ENCODE data around the gene COMMD6.

Gene COMMD6

GRCh38 chr13:75533861-75534260 is 3.8 kb downstream of the COMMD6 start:
- H3K4me3 ChIP-seq (ENCODE audit: insufficient read depth, low read depth, low read length, poor library complexity, severe bottlenecking): no peak overlapping the region
- H3K4me1 ChIP-seq (ENCODE audit: control insufficient read depth, insufficient read depth, low read length, poor library complexity, severe bottlenecking): peaks cover 19% of the 10 kb centered on the region
- no peaks in the 10 kb centered on the region for H3K27me3 ChIP-seq (replicated peaks; ENCODE audit: control insufficient read depth, insufficient read depth, low read length, poor library complexity, severe bottlenecking)

GRCh38 chr13:75530549-75530961 is 7.1 kb downstream of the COMMD6 start:
- no peaks in the 10 kb centered on the region for H3K27me3 ChIP-seq (replicated peaks; ENCODE audit: control insufficient read depth, insufficient read depth, low read length, poor library complexity, severe bottlenecking)
- no peak overlapping the region for H3K27ac ChIP-seq (ENCODE audit: insufficient read depth, low read length, poor library complexity, severe bottlenecking)
- no peaks in the 10 kb centered on the region for H3K9me3 ChIP-seq (ENCODE audit: control insufficient read depth, low read length)
- DNase-seq: no peak
- H3K36me3 ChIP-seq (ENCODE audit: control insufficient read depth, insufficient read depth, low read length): peaks cover 10% of the 10 kb centered on the region
- H3K4me3 ChIP-seq (ENCODE audit: insufficient read depth, low read depth, low read length, poor library complexity, severe bottlenecking): no peak overlapping the region
- no peaks in the 10 kb centered on the region for H3K4me1 ChIP-seq (ENCODE audit: control insufficient read depth, insufficient read depth, low read length, poor library complexity, severe bottlenecking)

More at GRCh38 chr13:75533861-75534260, 3.8 kb downstream of the COMMD6 start:
- Histone ChIP-seq H3K9me3 (ENCODE audit: control insufficient read depth, low read length) (no peaks in the 10 kb centered on the region), H3K27ac (ENCODE audit: insufficient read depth, low read length, poor library complexity, severe bottlenecking) (no peak overlapping the region), H3K36me3 (ENCODE audit: control insufficient read depth, insufficient read depth, low read length) (no peaks in the 10 kb centered on the region)
- no peak for DNase-seq

GRCh38 chr13:75521956-75522355 is 15.7 kb downstream of the COMMD6 start:
- H3K9me3 ChIP-seq (ENCODE audit: control insufficient read depth, low read length): no peaks in the 10 kb centered on the region
- H3K4me1 ChIP-seq (ENCODE audit: control insufficient read depth, insufficient read depth, low read length, poor library complexity, severe bottlenecking): no peaks in the 10 kb centered on the region
- H3K4me3 ChIP-seq (ENCODE audit: insufficient read depth, low read depth, low read length, poor library complexity, severe bottlenecking): no peak overlapping the region
- H3K27ac ChIP-seq (ENCODE audit: insufficient read depth, low read length, poor library complexity, severe bottlenecking): no peak overlapping the region
- H3K27me3 ChIP-seq (replicated peaks; ENCODE audit: control insufficient read depth, insufficient read depth, low read length, poor library complexity, severe bottlenecking): no peaks in the 10 kb centered on the region
- DNase-seq: no peak
- peaks cover 13% of the 10 kb centered on the region for H3K36me3 ChIP-seq (ENCODE audit: control insufficient read depth, insufficient read depth, low read length)

GRCh38 chr13:75518439-75519088 is 19.1 kb downstream of the COMMD6 start:
- DNase-seq: no peak
- Histone ChIP-seq H3K4me3 (ENCODE audit: insufficient read depth, low read depth, low read length, poor library complexity, severe bottlenecking) (no peak overlapping the region), H3K9me3 (ENCODE audit: control insufficient read depth, low read length) (no peaks in the 10 kb centered on the region), H3K27me3 (replicated peaks; ENCODE audit: control insufficient read depth, insufficient read depth, low read length, poor library complexity, severe bottlenecking) (no peaks in the 10 kb centered on the region), H3K36me3 (ENCODE audit: control insufficient read depth, insufficient read depth, low read length) (no peaks in the 10 kb centered on the region), H3K4me1 (ENCODE audit: control insufficient read depth, insufficient read depth, low read length, poor library complexity, severe bottlenecking) (no peaks in the 10 kb centered on the region), H3K27ac (ENCODE audit: insufficient read depth, low read length, poor library complexity, severe bottlenecking) (no peak overlapping the region)

- no peak for DNase-seq
- no peaks in the 10 kb centered on the region for H3K4me1 ChIP-seq (ENCODE audit: control insufficient read depth, insufficient read depth, low read length, poor library complexity, severe bottlenecking)
- H3K27me3 ChIP-seq (replicated peaks; ENCODE audit: control insufficient read depth, insufficient read depth, low read length, poor library complexity, severe bottlenecking): no peaks in the 10 kb centered on the region
- no peak overlapping the region for H3K27ac ChIP-seq (ENCODE audit: insufficient read depth, low read length, poor library complexity, severe bottlenecking)
- no peak overlapping the region for H3K4me3 ChIP-seq (ENCODE audit: insufficient read depth, low read depth, low read length, poor library complexity, severe bottlenecking)
- no peaks in the 10 kb centered on the region for H3K9me3 ChIP-seq (ENCODE audit: control insufficient read depth, low read length)
- no peaks in the 10 kb centered on the region for H3K36me3 ChIP-seq (ENCODE audit: control insufficient read depth, insufficient read depth, low read length)
Observed at GRCh38 chr13:75514080-75514995, 23.3 kb downstream of the COMMD6 start.

GRCh38 chr13:75513271-75513670 is 24.4 kb downstream of the COMMD6 start:
- Histone ChIP-seq H3K4me1 (ENCODE audit: control insufficient read depth, insufficient read depth, low read length, poor library complexity, severe bottlenecking) (no peaks in the 10 kb centered on the region), H3K4me3 (ENCODE audit: insufficient read depth, low read depth, low read length, poor library complexity, severe bottlenecking) (no peak overlapping the region), H3K27me3 (replicated peaks; ENCODE audit: control insufficient read depth, insufficient read depth, low read length, poor library complexity, severe bottlenecking) (no peaks in the 10 kb centered on the region), H3K36me3 (ENCODE audit: control insufficient read depth, insufficient read depth, low read length) (no peaks in the 10 kb centered on the region), H3K27ac (ENCODE audit: insufficient read depth, low read length, poor library complexity, severe bottlenecking) (no peak overlapping the region), H3K9me3 (ENCODE audit: control insufficient read depth, low read length) (no peaks in the 10 kb centered on the region)
- DNase-seq: no peak

GRCh38 chr13:75512253-75512652 is 25.4 kb downstream of the COMMD6 start:
- Histone ChIP-seq H3K4me3 (ENCODE audit: insufficient read depth, low read depth, low read length, poor library complexity, severe bottlenecking) (no peak overlapping the region), H3K36me3 (ENCODE audit: control insufficient read depth, insufficient read depth, low read length) (no peaks in the 10 kb centered on the region), H3K27me3 (replicated peaks; ENCODE audit: control insufficient read depth, insufficient read depth, low read length, poor library complexity, severe bottlenecking) (no peaks in the 10 kb centered on the region), H3K4me1 (ENCODE audit: control insufficient read depth, insufficient read depth, low read length, poor library complexity, severe bottlenecking) (no peaks in the 10 kb centered on the region), H3K27ac (ENCODE audit: insufficient read depth, low read length, poor library complexity, severe bottlenecking) (no peak overlapping the region), H3K9me3 (ENCODE audit: control insufficient read depth, low read length) (no peaks in the 10 kb centered on the region)
- no peak for DNase-seq

- H3K27me3 ChIP-seq (replicated peaks; ENCODE audit: control insufficient read depth, insufficient read depth, low read length, poor library complexity, severe bottlenecking): no peaks in the 10 kb centered on the region
- H3K36me3 ChIP-seq (ENCODE audit: control insufficient read depth, insufficient read depth, low read length): no peaks in the 10 kb centered on the region
- no peak overlapping the region for H3K27ac ChIP-seq (ENCODE audit: insufficient read depth, low read length, poor library complexity, severe bottlenecking)
- H3K4me1 ChIP-seq (ENCODE audit: control insufficient read depth, insufficient read depth, low read length, poor library complexity, severe bottlenecking): no peaks in the 10 kb centered on the region
- H3K4me3 ChIP-seq (ENCODE audit: insufficient read depth, low read depth, low read length, poor library complexity, severe bottlenecking): no peak overlapping the region
- H3K9me3 ChIP-seq (ENCODE audit: control insufficient read depth, low read length): no peaks in the 10 kb centered on the region
- no peak for DNase-seq
Observed at GRCh38 chr13:75511051-75511625, 26.5 kb downstream of the COMMD6 start.

GRCh38 chr13:75508002-75508548 is 29.6 kb downstream of the COMMD6 start:
- Histone ChIP-seq H3K27ac (ENCODE audit: insufficient read depth, low read length, poor library complexity, severe bottlenecking) (no peak overlapping the region), H3K4me1 (ENCODE audit: control insufficient read depth, insufficient read depth, low read length, poor library complexity, severe bottlenecking) (no peaks in the 10 kb centered on the region)

More at GRCh38 chr13:75508002-75508548, 29.6 kb downstream of the COMMD6 start:
- Histone ChIP-seq H3K4me3 (ENCODE audit: insufficient read depth, low read depth, low read length, poor library complexity, severe bottlenecking) (no peak overlapping the region), H3K9me3 (ENCODE audit: control insufficient read depth, low read length) (no peaks in the 10 kb centered on the region), H3K27me3 (replicated peaks; ENCODE audit: control insufficient read depth, insufficient read depth, low read length, poor library complexity, severe bottlenecking) (no peaks in the 10 kb centered on the region), H3K36me3 (ENCODE audit: control insufficient read depth, insufficient read depth, low read length) (no peaks in the 10 kb centered on the region)
- no peak for DNase-seq

Measured in effector memory CD4-positive, alpha-beta T cell (primary cell).